GM21526 (cell line): ENCODE data around the gene ATP8A1.
A peak's percentile ranks its signal among the peaks of the same experiment; 100 is the strongest.
"Not testable (repeated sequence)": the region's sequence is repeated elsewhere in the genome, so short reads cannot be mapped to it uniquely, and the experiment has no call there.

Experiments
- ATAC-seq: cut with Tn5 transposase; IDR thresholded peaks from one replicate; pipeline ENCODE4 v1.9.1; 2021; ENCODE audit warnings: moderate library complexity; ENCODE audit not compliant: unreplicated experiment, low FRiP score

Gene ATP8A1

GRCh38 chr4:42519803-42520417 is 137.0 kb downstream of the ATP8A1 start:
- ATAC-seq = no peak

- no peak for ATAC-seq
Observed at GRCh38 chr4:42515156-42515884, 141.6 kb downstream of the ATP8A1 start.

GRCh38 chr4:42513748-42514492 is 143.0 kb downstream of the ATP8A1 start:
- no peak for ATAC-seq

DNA sequence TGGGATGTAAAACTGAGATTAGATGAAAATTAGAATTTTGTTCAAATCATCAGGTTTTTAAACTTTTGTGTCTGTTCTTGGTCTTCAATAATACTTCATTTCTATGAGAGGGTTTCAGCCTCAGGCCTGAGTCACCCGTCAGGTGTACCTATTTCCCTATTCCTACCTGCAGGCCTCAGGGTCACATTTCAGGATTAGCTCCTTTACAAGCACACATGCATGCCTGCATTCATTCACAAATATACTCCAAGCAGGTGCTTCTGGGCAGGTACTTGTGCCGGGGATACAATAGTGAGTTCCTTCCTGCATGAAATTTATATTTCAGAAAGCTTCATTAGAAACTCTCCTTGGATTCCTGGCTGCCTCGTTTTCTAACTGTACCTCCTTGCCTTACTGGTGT is 144.7 kb downstream of the ATP8A1 start:
- ATAC-seq = no peak

- no peak for ATAC-seq
Observed at GRCh38 chr4:42510225-42510624, 146.7 kb downstream of the ATP8A1 start.

GRCh38 chr4:42501624-42502401 is 155.1 kb downstream of the ATP8A1 start:
- ATAC-seq = no peak

DNA sequence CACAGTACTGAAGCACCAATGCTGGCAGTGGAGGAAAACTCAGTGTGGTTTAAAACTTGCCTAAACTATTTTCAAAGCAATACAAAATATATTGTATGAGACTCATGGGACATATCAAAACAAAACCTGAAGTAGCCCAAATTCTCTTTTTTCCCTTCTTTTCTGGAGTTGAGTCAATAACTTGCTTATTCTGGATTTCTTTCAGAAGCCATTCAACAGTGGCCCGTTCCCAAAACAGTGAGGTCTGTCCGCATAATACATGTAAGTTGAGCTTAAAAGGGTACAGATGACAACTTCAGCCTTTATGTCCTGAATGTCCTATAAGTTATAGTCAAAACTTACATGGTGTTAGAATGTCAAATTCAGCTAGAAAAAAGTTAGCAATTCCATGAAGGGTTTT is 158.9 kb downstream of the ATP8A1 start:
- ATAC-seq = no peak

- no peak for ATAC-seq
Observed at GRCh38 chr4:42497142-42497910, 159.6 kb downstream of the ATP8A1 start.

DNA sequence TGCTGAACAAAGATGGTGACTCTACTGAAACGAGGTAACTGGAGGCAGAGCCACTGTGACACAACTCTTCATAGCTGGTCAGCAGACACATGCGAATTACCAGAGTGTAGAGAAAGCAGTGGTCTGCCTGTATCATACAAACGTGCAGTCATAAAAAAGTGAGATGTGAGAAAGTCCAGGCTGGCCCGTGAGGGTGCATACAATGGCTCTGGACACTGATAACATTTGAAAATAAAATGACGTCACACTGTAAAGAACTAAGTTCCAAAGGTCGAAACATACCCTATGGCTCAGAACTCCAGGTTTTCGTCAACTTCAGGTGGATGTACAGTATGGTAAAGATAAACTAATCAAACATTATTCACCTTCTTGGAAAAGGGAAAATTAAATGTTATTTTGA is 163.9 kb downstream of the ATP8A1 start:
- no peak for ATAC-seq

DNA sequence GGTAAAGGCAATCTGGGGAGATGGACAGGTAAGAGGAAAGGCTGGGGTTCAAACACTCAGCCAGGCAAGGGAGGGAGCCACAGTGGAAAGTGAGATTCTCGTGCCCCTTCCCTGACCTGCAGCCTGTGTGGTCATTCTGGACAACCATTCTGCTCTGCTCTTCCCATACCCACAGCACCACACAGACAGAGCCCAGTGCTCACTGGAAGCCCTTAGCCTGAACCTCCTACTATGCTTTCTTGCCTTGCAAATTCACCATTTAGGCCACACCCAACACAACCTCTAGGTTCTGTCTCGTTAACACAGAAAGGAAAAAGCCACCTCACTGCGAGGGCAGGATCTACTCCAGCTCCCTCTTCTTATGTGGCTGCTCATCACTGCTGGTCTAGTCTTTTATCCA is 166.9 kb downstream of the ATP8A1 start:
- ATAC-seq = no peak

- peak; percentile 81 for ATAC-seq
Observed at GRCh38 chr4:42489095-42489494, 167.8 kb downstream of the ATP8A1 start.

DNA sequence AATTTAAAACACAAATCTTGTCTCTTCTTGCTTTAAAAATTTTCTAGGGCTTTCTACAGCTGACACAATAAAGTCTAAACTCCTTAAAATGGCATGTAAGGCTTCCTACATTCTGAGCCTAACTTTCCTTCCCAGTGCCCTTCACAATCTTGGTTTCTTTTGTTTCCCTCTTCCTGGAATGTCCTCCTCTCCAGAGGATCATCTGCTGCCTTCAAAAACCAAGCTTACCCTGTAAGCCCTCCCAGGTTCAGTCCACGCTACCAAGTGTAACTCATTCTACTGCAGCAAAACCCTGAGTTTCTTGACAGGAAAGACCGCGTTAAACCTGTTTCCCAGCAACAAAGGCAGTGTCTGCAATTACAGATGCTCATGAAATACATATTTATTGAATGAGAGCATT is 168.4 kb downstream of the ATP8A1 start:
- ATAC-seq = no peak

GRCh38 chr4:42488114-42488513 is 168.8 kb downstream of the ATP8A1 start:
- ATAC-seq = peak; percentile 82

GRCh38 chr4:42487230-42487629 is 169.7 kb downstream of the ATP8A1 start:
- ATAC-seq = no peak

- ATAC-seq = not testable (repeated sequence)
Observed at GRCh38 chr4:42486156-42486555, 170.7 kb downstream of the ATP8A1 start.

DNA sequence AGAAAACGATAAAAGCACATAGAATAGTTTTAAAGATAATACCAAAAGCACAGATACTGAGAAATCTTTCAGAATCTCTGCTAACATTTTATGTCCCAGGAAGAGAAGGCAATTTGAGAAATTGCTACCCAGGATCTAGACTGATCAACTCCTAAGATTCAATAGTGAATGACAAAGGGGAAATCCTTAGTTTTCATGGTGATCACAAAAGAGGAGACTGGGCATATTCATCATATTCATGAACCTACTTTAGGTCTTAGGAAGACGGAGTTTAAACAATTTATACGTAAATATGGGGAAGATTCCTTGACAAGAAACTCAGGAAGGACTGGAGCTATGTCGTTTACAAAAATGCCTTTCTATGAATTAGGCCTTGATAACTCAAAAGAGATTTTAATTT is 172.3 kb downstream of the ATP8A1 start:
- ATAC-seq = no peak

- no peak for ATAC-seq
Observed at GRCh38 chr4:42483426-42484379, 173.2 kb downstream of the ATP8A1 start.

DNA sequence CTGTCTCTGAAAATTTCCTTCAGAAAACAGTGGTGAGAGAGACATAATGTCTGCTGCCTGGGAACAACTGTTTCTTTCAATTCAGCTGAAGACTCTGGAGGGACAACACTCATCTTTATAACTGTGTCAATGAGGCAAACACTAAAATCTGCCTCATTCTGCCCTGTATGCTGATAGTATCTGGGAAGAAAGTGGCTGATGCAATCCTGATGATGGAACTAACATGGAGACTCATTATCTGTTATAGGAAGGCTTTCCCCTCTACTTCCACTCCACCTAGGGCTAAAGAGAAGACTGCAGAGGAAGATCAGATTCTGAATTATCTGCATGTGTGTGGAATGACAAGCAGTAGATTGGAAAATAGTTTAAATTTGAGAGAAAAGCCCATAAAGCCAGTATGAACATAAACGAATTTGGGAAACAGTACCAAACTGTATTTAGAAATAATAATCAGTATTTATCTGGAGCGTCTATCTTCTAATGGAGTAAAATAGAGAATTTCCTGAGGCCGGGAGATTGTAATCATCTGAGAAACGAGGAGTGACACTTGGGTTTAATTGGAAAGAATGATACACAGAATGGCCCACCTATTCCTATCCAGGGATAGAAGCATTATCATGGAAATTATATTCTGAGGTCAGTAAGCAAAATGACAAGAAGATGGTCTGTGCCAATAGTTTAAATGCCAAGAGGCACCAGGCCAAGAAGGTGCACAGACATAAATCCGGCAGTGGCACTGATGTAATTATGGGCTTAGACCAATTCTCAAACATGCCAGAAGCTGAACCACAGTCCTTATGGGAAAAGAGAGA is 174.2 kb downstream of the ATP8A1 start:
- no peak for ATAC-seq
